Measurements from ENCODE around the gene GPR17. TPM values are rescaled to one million over a fixed set of nuclear protein-coding genes. Genes with fewer than 3 reads are reported as not detected.

GPR17 gene
- total RNA-seq, 1 donor from 2014 or later: not detected

DNA sequence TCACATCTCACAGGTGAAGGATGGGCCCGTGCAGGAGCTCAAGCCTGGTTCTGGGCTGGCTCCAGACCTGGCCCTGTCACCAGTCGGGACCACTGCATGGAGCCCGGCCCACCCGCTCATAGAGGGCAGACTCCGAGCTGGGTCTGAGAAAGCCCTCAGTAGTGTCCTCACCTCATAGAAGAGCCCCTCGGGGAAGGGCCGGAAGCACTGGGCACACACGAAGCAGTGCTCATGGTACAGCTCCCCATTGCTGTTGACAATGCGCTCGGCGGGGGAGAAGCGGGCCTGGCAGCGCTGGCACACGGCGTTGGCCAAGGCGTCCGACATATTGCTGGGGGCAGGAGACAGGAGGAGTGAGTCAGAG, 11.3 kb downstream of the GPR17 start:
- Mint-ChIP-seq H3K27me3 (no peaks in the 10 kb centered on the region), H3K36me3 (ENCODE audit: insufficient read depth) (no peaks in the 10 kb centered on the region), H3K27ac (no peak overlapping the region), H3K9me3 (ENCODE audit: low read depth) (no peaks in the 10 kb centered on the region), H3K4me1 (ENCODE audit: low read depth) (peaks cover 8% of the 10 kb centered on the region), H3K4me3 (ENCODE audit: low read depth) (no peak overlapping the region)
- TF ChIP-seq, protein P1, sequence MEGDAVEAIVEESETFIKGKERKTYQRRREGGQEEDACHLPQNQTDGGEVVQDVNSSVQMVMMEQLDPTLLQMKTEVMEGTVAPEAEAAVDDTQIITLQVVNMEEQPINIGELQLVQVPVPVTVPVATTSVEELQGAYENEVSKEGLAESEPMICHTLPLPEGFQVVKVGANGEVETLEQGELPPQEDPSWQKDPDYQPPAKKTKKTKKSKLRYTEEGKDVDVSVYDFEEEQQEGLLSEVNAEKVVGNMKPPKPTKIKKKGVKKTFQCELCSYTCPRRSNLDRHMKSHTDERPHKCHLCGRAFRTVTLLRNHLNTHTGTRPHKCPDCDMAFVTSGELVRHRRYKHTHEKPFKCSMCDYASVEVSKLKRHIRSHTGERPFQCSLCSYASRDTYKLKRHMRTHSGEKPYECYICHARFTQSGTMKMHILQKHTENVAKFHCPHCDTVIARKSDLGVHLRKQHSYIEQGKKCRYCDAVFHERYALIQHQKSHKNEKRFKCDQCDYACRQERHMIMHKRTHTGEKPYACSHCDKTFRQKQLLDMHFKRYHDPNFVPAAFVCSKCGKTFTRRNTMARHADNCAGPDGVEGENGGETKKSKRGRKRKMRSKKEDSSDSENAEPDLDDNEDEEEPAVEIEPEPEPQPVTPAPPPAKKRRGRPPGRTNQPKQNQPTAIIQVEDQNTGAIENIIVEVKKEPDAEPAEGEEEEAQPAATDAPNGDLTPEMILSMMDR (IDR thresholded peaks at IDR 0.05; ENCODE audit: unreplicated experiment): no peak
- no peak for DNase-seq (ENCODE audit: low spot score, unreplicated experiment)

GRCh38 chr2:127658146-127658545, 12.2 kb downstream of the GPR17 start:
- TF ChIP-seq, protein P1 (IDR thresholded peaks at IDR 0.05; ENCODE audit: unreplicated experiment): no peak
- no peaks in the 10 kb centered on the region for H3K27me3 Mint-ChIP-seq
- H3K4me3 Mint-ChIP-seq (ENCODE audit: low read depth): no peak overlapping the region
- H3K9me3 Mint-ChIP-seq (ENCODE audit: low read depth): no peaks in the 10 kb centered on the region
- H3K27ac Mint-ChIP-seq: no peak overlapping the region
- DNase-seq (ENCODE audit: low spot score, unreplicated experiment): no peak
- H3K4me1 Mint-ChIP-seq (ENCODE audit: low read depth): peaks cover 9% of the 10 kb centered on the region
- no peaks in the 10 kb centered on the region for H3K36me3 Mint-ChIP-seq (ENCODE audit: insufficient read depth)

DNA sequence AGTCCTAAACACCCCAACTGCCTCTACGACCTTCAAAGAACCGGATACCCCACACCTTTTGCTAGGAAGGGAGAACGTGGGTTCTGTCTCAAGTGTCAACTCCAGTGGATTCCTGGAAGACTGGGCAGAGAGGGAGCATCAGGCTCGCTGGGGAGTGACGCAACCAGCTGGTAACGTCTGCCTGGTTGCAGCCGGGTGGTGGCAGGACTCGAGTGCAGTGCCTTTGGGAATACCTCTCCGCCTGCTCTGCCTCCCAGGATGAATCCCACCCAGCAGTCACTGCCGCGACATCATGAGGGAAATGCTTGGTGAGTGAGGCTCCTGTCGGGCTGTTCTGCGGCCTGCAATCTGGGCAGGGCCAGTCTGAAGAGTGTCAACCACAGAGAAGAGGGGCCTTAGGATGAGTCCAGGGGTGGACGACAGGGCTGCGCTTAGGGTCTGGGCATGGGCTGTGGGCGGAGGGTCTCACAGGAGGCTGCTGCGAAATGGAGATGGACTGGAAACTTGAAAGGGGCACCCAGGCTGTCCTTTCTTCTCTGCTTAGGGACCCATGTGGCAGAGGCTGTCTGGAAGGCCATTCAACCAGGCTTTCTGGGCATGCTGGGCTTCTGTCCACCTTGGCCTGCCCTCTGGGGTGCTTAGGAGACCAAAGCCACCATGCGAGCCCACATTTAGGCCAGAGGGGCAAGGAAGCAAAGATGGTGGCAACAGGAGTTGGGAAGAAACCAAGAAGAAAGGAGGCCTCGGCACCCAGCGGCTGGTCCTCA, 12.9 kb downstream of the GPR17 start:
- Mint-ChIP-seq H3K36me3 (ENCODE audit: insufficient read depth) (no peaks in the 10 kb centered on the region), H3K27me3 (peaks cover 7% of the 10 kb centered on the region), H3K27ac (no peak overlapping the region), H3K9me3 (ENCODE audit: low read depth) (no peaks in the 10 kb centered on the region), H3K4me3 (ENCODE audit: low read depth) (no peak overlapping the region), H3K4me1 (ENCODE audit: low read depth) (peaks cover 9% of the 10 kb centered on the region)
- DNase-seq (ENCODE audit: low spot score, unreplicated experiment): no peak
- TF ChIP-seq, protein P1 (IDR thresholded peaks at IDR 0.05; ENCODE audit: unreplicated experiment): no peak

- Mint-ChIP-seq H3K9me3 (ENCODE audit: low read depth) (no peaks in the 10 kb centered on the region), H3K36me3 (ENCODE audit: insufficient read depth) (no peaks in the 10 kb centered on the region), H3K4me1 (ENCODE audit: low read depth) (peaks cover 9% of the 10 kb centered on the region), H3K4me3 (ENCODE audit: low read depth) (no peak overlapping the region), H3K27me3 (peaks cover 10% of the 10 kb centered on the region), H3K27ac (no peak overlapping the region)
- TF ChIP-seq, protein P1 (IDR thresholded peaks at IDR 0.05; ENCODE audit: unreplicated experiment): no peak
- no peak for DNase-seq (ENCODE audit: low spot score, unreplicated experiment)
Observed at GRCh38 chr2:127659408-127660290, 13.7 kb downstream of the GPR17 start.

DNA sequence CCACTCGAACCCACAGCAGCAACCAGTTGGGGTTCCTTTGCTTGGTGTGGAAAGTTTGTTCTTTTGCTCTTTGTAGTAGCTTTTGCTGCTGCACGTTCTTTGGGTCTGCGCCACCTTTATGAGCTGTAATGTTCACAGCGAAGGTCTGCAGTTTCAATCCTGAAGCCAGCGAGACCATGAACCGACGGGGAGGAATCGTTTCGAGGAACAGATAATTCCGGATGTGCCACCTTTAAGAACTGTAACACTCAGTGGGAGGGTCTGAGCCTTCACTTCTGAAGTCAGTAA, 14.3 kb downstream of the GPR17 start:
- peaks cover 16% of the 10 kb centered on the region for H3K27me3 Mint-ChIP-seq
- H3K36me3 Mint-ChIP-seq (ENCODE audit: insufficient read depth): no peaks in the 10 kb centered on the region
- peaks cover 9% of the 10 kb centered on the region for H3K4me1 Mint-ChIP-seq (ENCODE audit: low read depth)
- no peaks in the 10 kb centered on the region for H3K9me3 Mint-ChIP-seq (ENCODE audit: low read depth)
- DNase-seq (ENCODE audit: low spot score, unreplicated experiment): no peak
- TF ChIP-seq, protein P1 (IDR thresholded peaks at IDR 0.05; ENCODE audit: unreplicated experiment): no peak
- H3K27ac Mint-ChIP-seq: no peak overlapping the region
- H3K4me3 Mint-ChIP-seq (ENCODE audit: low read depth): no peak overlapping the region

Data from progenitor cell of endocrine pancreas (in vitro differentiated cells).